ENCODE data around the gene LPP. TPM values are rescaled to one million over a fixed set of nuclear protein-coding genes. Genes with fewer than 3 reads are reported as not detected.
"Not testable (repeated sequence)": the region's sequence is repeated elsewhere in the genome, so short reads cannot be mapped to it uniquely, and the experiment has no call there.

LPP gene
- total RNA-seq, 2 experiments from 2014 or later = 27.5 to 31.8 TPM

DNA sequence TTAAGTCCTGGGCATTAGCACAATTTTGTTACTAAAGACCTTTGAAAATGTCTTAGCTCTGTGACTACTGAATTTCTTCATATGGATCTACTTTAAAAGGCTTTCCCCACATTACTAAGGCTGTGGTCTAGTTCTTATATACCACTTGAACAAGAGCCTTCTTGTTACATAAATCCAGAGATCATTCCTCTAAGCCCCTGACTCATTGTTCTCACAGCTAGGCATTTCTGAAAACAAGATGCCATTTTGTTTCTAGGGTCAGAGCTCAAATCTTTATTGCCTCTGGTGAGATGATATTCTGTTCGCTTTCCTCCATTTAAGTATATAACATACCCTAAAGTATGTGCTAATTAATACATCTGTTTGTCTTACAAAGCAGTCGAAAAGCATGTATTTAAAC lies 29.8 kb upstream of the LPP start:
- Mint-ChIP-seq H3K4me1 (ENCODE audit: low read depth) (peaks cover 16% of the 10 kb centered on the region), H3K9me3 (no peaks in the 10 kb centered on the region), H3K4me3 (no peak overlapping the region), H3K27me3 (ENCODE audit: low read depth) (no peaks in the 10 kb centered on the region), H3K27ac (no peak overlapping the region), H3K36me3 (ENCODE audit: low read depth) (no peaks in the 10 kb centered on the region)
- intact Hi-C loops (cut with micrococcal nuclease) = no loop called here
- DNase-seq = no peak
- CTCF ChIA-PET = interaction anchor here (0.7 to 1.5 kb wide), 2 partner anchors 112 to 160 kb away, joined by 3 read pairs; no protein-coding TSS in a partner anchor

DNA sequence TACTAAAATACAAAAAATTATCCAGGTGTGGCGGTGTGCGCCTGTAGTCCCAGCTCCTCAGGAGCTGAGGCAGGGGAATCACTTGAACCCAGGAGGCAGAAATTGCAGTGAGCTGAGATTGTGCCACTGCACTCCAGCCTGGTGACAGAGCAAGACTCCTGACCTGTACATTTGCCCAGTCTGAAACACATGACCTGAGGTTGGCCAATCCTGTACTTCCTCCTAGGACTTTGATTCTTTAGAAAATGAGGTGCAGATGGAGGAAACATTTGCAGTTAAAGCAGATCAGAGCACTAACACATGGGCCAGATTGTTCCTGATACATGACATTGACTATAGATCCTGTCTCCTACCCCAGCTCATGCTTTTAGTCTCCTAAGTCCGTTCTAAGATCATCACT lies 28.9 kb upstream of the LPP start:
- DNase-seq = no peak
- Mint-ChIP-seq H3K27ac (no peak overlapping the region), H3K4me1 (ENCODE audit: low read depth) (peaks cover 16% of the 10 kb centered on the region), H3K9me3 (no peaks in the 10 kb centered on the region), H3K4me3 (no peak overlapping the region), H3K27me3 (ENCODE audit: low read depth) (no peaks in the 10 kb centered on the region), H3K36me3 (ENCODE audit: low read depth) (no peaks in the 10 kb centered on the region)
- CTCF ChIA-PET = interaction anchor here (1.5 kb wide), 1 partner anchor 159 kb away, joined by 3 read pairs; no protein-coding TSS in a partner anchor
- intact Hi-C loops (cut with micrococcal nuclease) = no loop called here

DNA sequence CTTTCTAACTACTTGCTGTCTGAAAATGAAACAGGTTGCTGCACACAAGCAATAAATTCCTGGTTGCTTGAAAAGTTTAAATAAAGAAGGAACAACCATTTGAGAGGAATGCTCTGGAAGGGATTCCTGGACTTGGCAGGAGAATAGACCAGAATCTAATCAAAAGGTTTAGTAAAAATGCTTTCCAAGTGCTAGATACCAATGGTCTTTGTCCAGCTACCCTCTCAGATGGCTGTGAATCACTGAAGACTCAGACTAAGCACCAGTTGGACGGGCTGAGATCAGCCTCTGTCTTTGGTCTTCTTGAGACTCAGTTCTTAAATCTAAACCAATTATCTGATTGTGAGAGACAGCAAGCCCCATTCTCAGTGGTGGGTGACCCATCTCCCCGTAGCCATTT lies 27.7 kb upstream of the LPP start:
- no peaks in the 10 kb centered on the region for H3K36me3 Mint-ChIP-seq (ENCODE audit: low read depth)
- DNase-seq = no peak
- CTCF ChIA-PET = interaction anchor here (0.7 kb wide), 1 partner anchor 1324 kb away, joined by 4 read pairs; no protein-coding TSS in a partner anchor
- H3K27ac Mint-ChIP-seq = no peak overlapping the region
- no peaks in the 10 kb centered on the region for H3K9me3 Mint-ChIP-seq
- intact Hi-C loops (cut with micrococcal nuclease) = no loop called here
- H3K27me3 Mint-ChIP-seq (ENCODE audit: low read depth) = no peaks in the 10 kb centered on the region
- peaks cover 16% of the 10 kb centered on the region for H3K4me1 Mint-ChIP-seq (ENCODE audit: low read depth)
- H3K4me3 Mint-ChIP-seq = no peak overlapping the region

DNA sequence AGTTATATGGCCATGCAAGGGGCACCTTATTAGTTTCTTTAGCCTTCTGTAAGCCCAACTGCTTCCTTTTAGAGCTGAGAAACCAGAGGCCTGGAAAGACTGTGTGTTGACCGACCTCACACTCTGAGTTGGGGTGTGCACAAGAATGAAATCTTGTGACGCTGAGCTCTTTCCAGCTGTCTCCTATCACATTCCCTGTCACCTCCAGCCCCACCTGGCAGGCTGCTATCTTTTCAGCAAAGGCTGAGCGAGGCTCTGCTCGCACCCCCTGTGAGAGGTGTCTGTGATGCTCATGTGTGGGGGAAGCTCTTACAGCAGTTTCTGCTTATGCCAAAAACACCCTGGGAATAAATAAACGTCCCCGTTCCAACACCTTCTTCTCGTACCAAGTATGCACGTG lies 27.0 kb upstream of the LPP start:
- intact Hi-C loops (cut with micrococcal nuclease) = no loop called here
- CTCF ChIA-PET = no interaction called here

DNA sequence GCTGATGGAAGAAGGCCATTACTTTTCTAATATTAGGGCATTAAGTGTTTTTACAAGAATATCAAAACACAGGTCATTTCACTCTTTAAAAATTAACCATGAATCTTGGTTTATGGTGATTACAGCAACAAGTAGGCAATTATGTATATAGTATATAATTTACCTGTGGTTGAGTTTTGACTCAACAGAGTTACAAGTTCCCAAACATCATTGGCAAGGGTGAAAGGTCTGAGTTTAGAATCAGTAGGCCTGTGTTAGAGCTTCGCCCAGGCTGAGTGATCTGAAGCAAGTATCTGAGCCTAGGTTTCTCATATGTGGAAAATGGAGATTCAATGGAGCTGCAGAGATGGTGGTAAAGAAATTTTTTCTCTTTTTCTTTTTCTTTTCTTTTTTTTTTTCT lies 25.1 kb upstream of the LPP start:
- H3K4me1 Mint-ChIP-seq (ENCODE audit: low read depth) = peaks cover 5% of the 10 kb centered on the region
- no peak overlapping the region for H3K27ac Mint-ChIP-seq
- no peak overlapping the region for H3K4me3 Mint-ChIP-seq
- H3K36me3 Mint-ChIP-seq (ENCODE audit: low read depth) = no peaks in the 10 kb centered on the region
- CTCF ChIA-PET = interaction anchor here (1.0 kb wide), 1 partner anchor 844 kb away, joined by 5 read pairs; no protein-coding TSS in a partner anchor
- DNase-seq = no peak
- H3K27me3 Mint-ChIP-seq (ENCODE audit: low read depth) = no peaks in the 10 kb centered on the region
- intact Hi-C loops (cut with micrococcal nuclease) = no loop called here
- H3K9me3 Mint-ChIP-seq = no peaks in the 10 kb centered on the region

More for the DNA sequence above, 27.0 kb upstream of the LPP start:
- H3K4me1 Mint-ChIP-seq (ENCODE audit: low read depth) = peaks cover 16% of the 10 kb centered on the region
- H3K27ac Mint-ChIP-seq = no peak overlapping the region
- H3K4me3 Mint-ChIP-seq = no peak overlapping the region
- no peaks in the 10 kb centered on the region for H3K27me3 Mint-ChIP-seq (ENCODE audit: low read depth)
- H3K9me3 Mint-ChIP-seq = no peaks in the 10 kb centered on the region
- H3K36me3 Mint-ChIP-seq (ENCODE audit: low read depth) = no peaks in the 10 kb centered on the region
- no peak for DNase-seq

DNA sequence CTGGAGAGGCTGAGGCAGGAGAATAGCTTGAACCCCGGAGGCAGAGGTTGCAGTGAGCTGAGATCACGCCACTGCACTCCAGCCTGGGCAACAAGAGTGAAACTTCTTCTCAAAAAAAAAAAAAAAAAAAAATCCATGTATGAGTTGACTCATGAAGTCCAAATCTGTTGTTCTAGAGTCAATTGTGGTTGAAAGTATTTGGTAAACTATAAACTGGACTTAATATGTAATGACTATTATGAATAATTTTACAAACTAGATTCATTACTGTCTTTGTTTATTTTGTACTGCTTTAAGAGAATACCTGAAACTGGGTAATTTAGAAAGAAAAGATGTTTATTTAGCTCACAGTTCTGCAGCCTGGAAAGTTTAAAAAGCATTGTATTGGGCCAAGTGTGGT lies 22.9 kb upstream of the LPP start:
- H3K27ac Mint-ChIP-seq; intact Hi-C loops (cut with micrococcal nuclease); H3K9me3 Mint-ChIP-seq; H3K36me3 Mint-ChIP-seq (ENCODE audit: low read depth); H3K4me3 Mint-ChIP-seq; H3K27me3 Mint-ChIP-seq (ENCODE audit: low read depth); DNase-seq; H3K4me1 Mint-ChIP-seq (ENCODE audit: low read depth): not testable (repeated sequence)
- CTCF ChIA-PET = interaction anchor here (0.7 kb wide), 1 partner anchor 708 kb away, joined by 3 read pairs; no protein-coding TSS in a partner anchor

DNA sequence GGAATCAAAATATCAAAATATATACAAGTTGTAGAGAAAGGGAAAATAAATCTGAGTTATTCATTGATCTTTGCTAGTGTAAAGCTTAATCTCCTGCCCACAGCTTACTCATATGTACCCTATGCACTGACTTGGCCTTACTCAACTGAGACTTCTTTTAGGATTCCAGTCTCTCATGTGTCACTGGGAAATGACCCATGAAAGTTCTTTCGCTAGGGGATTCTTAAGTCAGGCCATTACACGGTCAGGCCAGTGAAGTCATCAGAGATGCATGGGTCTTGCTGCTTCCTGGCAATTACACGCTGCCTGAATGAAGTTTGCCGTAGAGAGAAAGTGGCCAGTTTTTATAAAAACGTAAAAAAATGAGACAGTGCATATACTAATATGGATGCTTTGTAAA lies 20.7 kb upstream of the LPP start:
- peaks cover 11% of the 10 kb centered on the region for H3K4me1 Mint-ChIP-seq (ENCODE audit: low read depth)
- no peaks in the 10 kb centered on the region for H3K27me3 Mint-ChIP-seq (ENCODE audit: low read depth)
- no peak overlapping the region for H3K27ac Mint-ChIP-seq
- H3K4me3 Mint-ChIP-seq = no peak overlapping the region
- intact Hi-C loops (cut with micrococcal nuclease) = no loop called here
- DNase-seq = no peak
- H3K36me3 Mint-ChIP-seq (ENCODE audit: low read depth) = no peaks in the 10 kb centered on the region
- H3K9me3 Mint-ChIP-seq = no peaks in the 10 kb centered on the region
- CTCF ChIA-PET = interaction anchor here (0.7 kb wide), 2 partner anchors 55 to 331 kb away, joined by 3 read pairs; no protein-coding TSS in a partner anchor

DNA sequence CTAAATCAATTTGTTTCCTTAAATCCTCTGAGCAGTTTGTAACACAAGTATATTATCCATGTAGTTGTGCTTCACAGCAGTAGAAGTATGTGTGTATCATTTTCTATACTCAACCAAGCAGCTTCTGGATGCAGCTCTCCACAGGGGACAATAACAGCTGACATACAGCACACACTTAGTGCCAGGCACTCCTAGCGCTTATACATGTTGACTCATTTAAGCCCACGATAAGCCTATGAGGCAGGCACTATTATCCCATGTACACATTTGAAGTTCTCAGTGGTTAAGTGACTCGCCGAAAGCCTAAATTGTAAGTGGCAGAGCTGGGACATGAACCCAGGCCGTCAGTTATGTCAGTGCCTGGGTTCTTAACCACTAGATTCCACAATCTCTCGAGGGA lies 20.3 kb upstream of the LPP start:
- DNase-seq = no peak
- Mint-ChIP-seq H3K9me3 (no peaks in the 10 kb centered on the region), H3K27me3 (ENCODE audit: low read depth) (no peaks in the 10 kb centered on the region), H3K4me1 (ENCODE audit: low read depth) (peaks cover 11% of the 10 kb centered on the region), H3K36me3 (ENCODE audit: low read depth) (no peaks in the 10 kb centered on the region), H3K4me3 (no peak overlapping the region), H3K27ac (no peak overlapping the region)
- intact Hi-C loops (cut with micrococcal nuclease) = no loop called here
- CTCF ChIA-PET = interaction anchor here (0.7 kb wide), 2 partner anchors 55 to 331 kb away, joined by 3 read pairs; no protein-coding TSS in a partner anchor

DNA sequence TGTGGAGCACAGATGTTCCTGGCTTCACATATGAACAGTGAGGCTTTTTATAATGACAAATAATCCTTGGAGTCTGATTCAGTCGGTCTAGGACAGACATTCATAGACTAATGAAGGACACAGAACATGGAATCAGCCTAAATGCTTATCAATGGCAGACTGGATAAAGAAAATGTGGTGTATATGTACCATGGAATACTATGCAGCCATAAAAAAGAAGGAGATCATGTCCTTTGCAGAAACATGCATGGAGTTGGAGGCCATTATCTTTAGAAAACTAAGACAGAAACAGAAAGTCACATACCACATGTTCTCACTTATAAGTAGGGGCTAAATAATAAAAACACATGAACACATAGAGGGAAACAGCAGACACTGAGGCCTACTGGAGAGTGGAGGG lies 19.9 kb upstream of the LPP start:
- Mint-ChIP-seq H3K36me3 (ENCODE audit: low read depth) (no peaks in the 10 kb centered on the region), H3K4me3 (no peak overlapping the region), H3K27ac (no peak overlapping the region), H3K4me1 (ENCODE audit: low read depth) (peaks cover 11% of the 10 kb centered on the region), H3K27me3 (ENCODE audit: low read depth) (no peaks in the 10 kb centered on the region), H3K9me3 (no peaks in the 10 kb centered on the region)
- intact Hi-C loops (cut with micrococcal nuclease) = no loop called here
- CTCF ChIA-PET = no interaction called here
- DNase-seq = no peak

DNA sequence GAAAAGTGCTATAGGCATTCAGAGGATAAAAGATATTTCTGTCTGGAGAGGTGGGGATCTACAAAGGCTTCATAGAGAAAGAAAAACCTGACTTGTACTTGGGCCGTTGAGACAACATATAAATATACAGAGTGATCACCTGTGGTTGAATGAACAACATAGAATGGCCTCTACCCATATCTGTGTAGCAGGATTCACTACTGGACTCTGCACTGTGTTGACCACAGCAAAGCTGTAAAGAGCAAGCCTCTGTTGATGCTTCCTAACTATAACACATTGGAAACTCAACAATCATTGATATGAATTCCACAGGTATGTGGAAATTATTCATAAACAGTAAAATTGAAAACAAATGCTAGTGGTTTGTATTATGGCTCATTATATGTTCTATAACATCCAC lies 19.1 kb upstream of the LPP start:
- Mint-ChIP-seq H3K36me3 (ENCODE audit: low read depth) (no peaks in the 10 kb centered on the region), H3K9me3 (no peaks in the 10 kb centered on the region), H3K27ac (no peak overlapping the region), H3K4me1 (ENCODE audit: low read depth) (peaks cover 11% of the 10 kb centered on the region), H3K27me3 (ENCODE audit: low read depth) (no peaks in the 10 kb centered on the region), H3K4me3 (no peak overlapping the region)
- no peak for DNase-seq
- CTCF ChIA-PET = no interaction called here
- intact Hi-C loops (cut with micrococcal nuclease) = no loop called here

DNA sequence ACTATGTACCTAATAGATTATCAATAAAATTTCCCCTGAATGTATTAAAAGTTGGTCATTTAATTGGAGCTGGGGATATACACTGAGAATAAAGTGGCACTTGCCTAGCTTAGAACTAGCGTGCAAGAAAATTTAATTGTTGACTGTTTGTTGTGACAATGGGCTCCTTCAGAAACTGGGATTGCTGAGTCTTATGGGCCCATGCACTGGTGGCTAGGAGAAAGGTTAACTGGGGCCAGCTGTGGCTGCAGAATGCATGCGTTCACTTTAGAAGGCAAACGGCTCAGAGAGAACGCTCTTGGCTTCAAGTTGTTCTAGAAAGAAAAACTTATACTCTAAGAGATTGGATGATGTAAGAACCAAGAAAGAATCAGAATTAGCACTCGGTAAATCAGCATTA lies 18.7 kb upstream of the LPP start:
- DNase-seq = no peak
- peaks cover 11% of the 10 kb centered on the region for H3K4me1 Mint-ChIP-seq (ENCODE audit: low read depth)
- no peaks in the 10 kb centered on the region for H3K9me3 Mint-ChIP-seq
- no peaks in the 10 kb centered on the region for H3K27me3 Mint-ChIP-seq (ENCODE audit: low read depth)
- intact Hi-C loops (cut with micrococcal nuclease) = no loop called here
- H3K36me3 Mint-ChIP-seq (ENCODE audit: low read depth) = no peaks in the 10 kb centered on the region
- H3K27ac Mint-ChIP-seq = no peak overlapping the region
- CTCF ChIA-PET = no interaction called here
- no peak overlapping the region for H3K4me3 Mint-ChIP-seq

DNA sequence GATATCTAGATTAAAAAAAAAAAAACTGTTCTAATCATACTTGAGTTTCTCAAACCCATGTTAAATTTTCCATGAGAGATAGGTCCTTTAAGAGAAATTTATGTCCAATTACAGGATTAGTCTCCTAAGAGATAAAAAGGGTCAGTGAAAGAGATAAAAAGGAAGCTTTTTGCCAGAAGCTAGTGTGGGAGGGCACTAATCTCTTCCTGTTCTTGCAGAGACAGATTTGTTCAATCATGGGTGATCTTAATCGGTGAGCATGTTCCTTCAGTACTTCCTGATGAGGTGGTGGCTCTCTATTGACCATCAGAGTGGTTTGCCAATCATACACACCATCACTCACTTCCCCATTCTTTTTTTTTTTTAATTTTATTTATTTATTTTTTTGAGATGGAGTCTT lies 16.9 kb upstream of the LPP start:
- intact Hi-C loops (cut with micrococcal nuclease) = no loop called here
- Mint-ChIP-seq H3K9me3 (no peaks in the 10 kb centered on the region), H3K4me1 (ENCODE audit: low read depth) (peaks cover 11% of the 10 kb centered on the region), H3K27ac (no peak overlapping the region), H3K4me3 (no peak overlapping the region), H3K27me3 (ENCODE audit: low read depth) (no peaks in the 10 kb centered on the region), H3K36me3 (ENCODE audit: low read depth) (no peaks in the 10 kb centered on the region)
- DNase-seq = no peak
- CTCF ChIA-PET = interaction anchor here (0.6 kb wide), 1 partner anchor 396 kb away, joined by 4 read pairs; no protein-coding TSS in a partner anchor

DNA sequence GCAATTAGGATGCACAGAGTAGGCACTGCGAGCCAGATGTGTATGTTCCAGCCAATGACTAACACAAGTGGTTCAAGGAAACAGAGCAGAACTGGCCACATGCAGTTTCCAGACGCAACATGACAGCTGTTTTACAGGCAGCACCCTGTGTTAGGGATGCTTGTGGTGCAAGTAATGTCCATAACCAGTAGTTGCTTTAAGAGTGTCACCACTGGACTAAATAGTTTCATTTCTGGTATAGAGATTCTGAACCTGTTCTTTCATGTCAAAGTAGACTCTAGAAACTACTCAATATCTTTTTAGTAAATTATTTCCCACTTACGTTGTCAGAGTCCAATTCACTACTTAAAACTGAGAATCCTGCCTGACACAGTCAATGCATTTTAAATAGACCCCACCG lies 14.5 kb upstream of the LPP start:
- Mint-ChIP-seq H3K27me3 (ENCODE audit: low read depth) (no peaks in the 10 kb centered on the region), H3K9me3 (no peaks in the 10 kb centered on the region), H3K4me3 (no peak overlapping the region), H3K27ac (no peak overlapping the region), H3K36me3 (ENCODE audit: low read depth) (no peaks in the 10 kb centered on the region), H3K4me1 (ENCODE audit: low read depth) (peaks cover 8% of the 10 kb centered on the region)
- intact Hi-C loops (cut with micrococcal nuclease) = no loop called here
- no peak for DNase-seq
- CTCF ChIA-PET = interaction anchor here (1.0 kb wide), 1 partner anchor 33 kb away, joined by 3 read pairs; no protein-coding TSS in a partner anchor

Data from activated naive CD4-positive, alpha-beta T cell treated with anti-CD3 and anti-CD28 coated beads for 36 hours (primary cell).